SU-DHL-6 (cell line): Measurements from ENCODE around the gene MAGOH.

ENCODE experiments used
- H2AFZ ChIP-seq: fragments of 200-600 bp; sonication (generic); 2 replicates; pipeline ENCODE4 v1.6.1; 2014; ENCODE audit warnings: low read depth, mild to moderate bottlenecking, moderate library complexity, mixed read lengths, antibody characterized with exemption, low read length; ENCODE audit not compliant: severe bottlenecking
- H3F3A ChIP-seq: fragments of 200-600 bp; shearing (Covaris generic); 2 replicates; pipeline ENCODE4 v1.6.0; 2016; ENCODE audit warnings: antibody characterized with exemption, mild to moderate bottlenecking; ENCODE audit not compliant: insufficient read depth
- H3K27ac ChIP-seq: fragments of 200-600 bp; sonication (generic); 2 replicates; pipeline ENCODE4 v1.5.1; 2016; ENCODE audit warnings: low read depth, mild to moderate bottlenecking, low read length, moderate library complexity, mixed read lengths
- H3K27me3 ChIP-seq: fragments of 200-600 bp; sonication (generic), shearing (Covaris generic); 2 replicates; pipeline ENCODE4 v1.6.0; 2014; ENCODE audit warnings: mild to moderate bottlenecking, low read length
- H3K36me3 ChIP-seq: fragments of 200-600 bp; sonication (generic); 2 replicates; pipeline ENCODE4 v1.6.1; 2014; ENCODE audit warnings: mild to moderate bottlenecking, low read length, mixed read lengths
- H3K4me2 ChIP-seq: fragments of 300-600, 200-600 bp; shearing (Covaris generic), sonication (generic); 2 replicates; pipeline ENCODE4 v1.6.0; 2014; ENCODE audit warnings: low read length, low read depth, mild to moderate bottlenecking; ENCODE audit not compliant: poor library complexity, severe bottlenecking
- H3K4me3 ChIP-seq: fragments of 200-600 bp; sonication (generic); 2 replicates; pipeline ENCODE4 v1.5.1; 2014; ENCODE audit warnings: antibody characterized with exemption, low read length, mild to moderate bottlenecking, mixed read lengths; ENCODE audit not compliant: insufficient read depth, poor library complexity, severe bottlenecking
- H3K79me2 ChIP-seq: fragments of 200-600 bp; sonication (generic); 2 replicates; pipeline ENCODE4 v1.6.1; 2014; ENCODE audit warnings: mild to moderate bottlenecking, low read length, moderate library complexity; ENCODE audit not compliant: insufficient read depth
- H3K9ac ChIP-seq: fragments of 200-600 bp; sonication (generic); 2 replicates; pipeline ENCODE4 v1.7.0; 2014; ENCODE audit warnings: mild to moderate bottlenecking, low read length
- H3K9me2 ChIP-seq: fragments of 200-600 bp; sonication (generic); replicated peaks from 2 replicates; pipeline ENCODE4 v1.6.1; 2014; ENCODE audit warnings: low read length; ENCODE audit not compliant: insufficient read depth
- H3K9me3 ChIP-seq: fragments of 200-600 bp; sonication (generic); 2 replicates; pipeline ENCODE4 v1.6.1; 2014; ENCODE audit warnings: low read length, mixed read lengths; ENCODE audit not compliant: insufficient read depth
- H4K20me1 ChIP-seq: fragments of 200-600 bp; sonication (generic); 2 replicates; pipeline ENCODE4 v1.6.1; 2014; ENCODE audit warnings: low read depth, mild to moderate bottlenecking, antibody characterized with exemption, low read length, moderate library complexity, mixed read lengths
- EZH2phosphoT487 ChIP-seq: fragments of 200-600 bp; sonication (generic), shearing (Covaris generic); conservative IDR thresholded peaks from 2 replicates; pipeline ENCODE4 v1.6.1; 2018; ENCODE audit warnings: mild to moderate bottlenecking, antibody characterized with exemption, low read length, moderate library complexity, mixed read lengths
- TF ChIP-seq, protein P1 (sequence below): fragments of 200-600 bp; sonication (generic); IDR thresholded peaks from one replicate; pipeline ENCODE4 v1.5.1; 2017; ENCODE audit warnings: antibody characterized with exemption, mild to moderate bottlenecking, low read length, moderate library complexity; ENCODE audit not compliant: insufficient read depth, poor library complexity, severe bottlenecking

Gene MAGOH

GRCh38 chr1:53238197-53239155 lies at the start of gene MAGOH:
Gene MAGOH, minus strand, starts transcription at chr1:53238518. Its CDS starts 70 bp downstream, at chr1:53238448.
- Histone ChIP-seq H3K36me3 (peaks cover 7% of the 10 kb centered on the region; the same call in 1 of the 2 replicates), H3K9me3 (no peaks in the 10 kb centered on the region), H3K9me2 (no peaks in the 10 kb centered on the region), H4K20me1 (no peaks in the 10 kb centered on the region; the same call in 1 of the 2 replicates), H3K27me3 (no peaks in the 10 kb centered on the region), H3K4me2 (peak within 1 kb of the TSS; percentile 97), H2AFZ (peak within 1 kb of the TSS; percentile 78), H3K4me3 (peak within 1 kb of the TSS; percentile 95), H3K27ac (0 out of 2 replicates have a peak within 1 kb of the TSS, but pooled peaks have one; percentile 20), H3F3A (peaks cover 23% of the 10 kb centered on the region), H3K79me2 (peaks cover 34% of the 10 kb centered on the region), H3K9ac (peak within 1 kb of the TSS; percentile 85)
- no peak for TF ChIP-seq EZH2phosphoT487
- TF ChIP-seq, protein P1, sequence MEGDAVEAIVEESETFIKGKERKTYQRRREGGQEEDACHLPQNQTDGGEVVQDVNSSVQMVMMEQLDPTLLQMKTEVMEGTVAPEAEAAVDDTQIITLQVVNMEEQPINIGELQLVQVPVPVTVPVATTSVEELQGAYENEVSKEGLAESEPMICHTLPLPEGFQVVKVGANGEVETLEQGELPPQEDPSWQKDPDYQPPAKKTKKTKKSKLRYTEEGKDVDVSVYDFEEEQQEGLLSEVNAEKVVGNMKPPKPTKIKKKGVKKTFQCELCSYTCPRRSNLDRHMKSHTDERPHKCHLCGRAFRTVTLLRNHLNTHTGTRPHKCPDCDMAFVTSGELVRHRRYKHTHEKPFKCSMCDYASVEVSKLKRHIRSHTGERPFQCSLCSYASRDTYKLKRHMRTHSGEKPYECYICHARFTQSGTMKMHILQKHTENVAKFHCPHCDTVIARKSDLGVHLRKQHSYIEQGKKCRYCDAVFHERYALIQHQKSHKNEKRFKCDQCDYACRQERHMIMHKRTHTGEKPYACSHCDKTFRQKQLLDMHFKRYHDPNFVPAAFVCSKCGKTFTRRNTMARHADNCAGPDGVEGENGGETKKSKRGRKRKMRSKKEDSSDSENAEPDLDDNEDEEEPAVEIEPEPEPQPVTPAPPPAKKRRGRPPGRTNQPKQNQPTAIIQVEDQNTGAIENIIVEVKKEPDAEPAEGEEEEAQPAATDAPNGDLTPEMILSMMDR: no peak

- no peaks in the 10 kb centered on the region for H3K79me2 ChIP-seq
- no peaks in the 10 kb centered on the region for H3K9me2 ChIP-seq
- H3K27ac ChIP-seq: no peak overlapping the region
- no peak overlapping the region for H3K4me2 ChIP-seq
- TF ChIP-seq, protein P1: no peak
- TF ChIP-seq EZH2phosphoT487: no peak
- no peak overlapping the region for H3K9ac ChIP-seq
- no peaks in the 10 kb centered on the region for H3F3A ChIP-seq
- H2AFZ ChIP-seq: no peak overlapping the region
- no peak overlapping the region for H3K4me3 ChIP-seq
- H3K36me3 ChIP-seq: peaks cover 8% of the 10 kb centered on the region; the same call in 1 of the 2 replicates
- H3K27me3 ChIP-seq: no peaks in the 10 kb centered on the region
- H3K9me3 ChIP-seq: no peaks in the 10 kb centered on the region
- no peaks in the 10 kb centered on the region; the same call in 1 of the 2 replicates for H4K20me1 ChIP-seq
Measured at GRCh38 chr1:53286955-53287354, 48.6 kb upstream of the MAGOH start.

DNA sequence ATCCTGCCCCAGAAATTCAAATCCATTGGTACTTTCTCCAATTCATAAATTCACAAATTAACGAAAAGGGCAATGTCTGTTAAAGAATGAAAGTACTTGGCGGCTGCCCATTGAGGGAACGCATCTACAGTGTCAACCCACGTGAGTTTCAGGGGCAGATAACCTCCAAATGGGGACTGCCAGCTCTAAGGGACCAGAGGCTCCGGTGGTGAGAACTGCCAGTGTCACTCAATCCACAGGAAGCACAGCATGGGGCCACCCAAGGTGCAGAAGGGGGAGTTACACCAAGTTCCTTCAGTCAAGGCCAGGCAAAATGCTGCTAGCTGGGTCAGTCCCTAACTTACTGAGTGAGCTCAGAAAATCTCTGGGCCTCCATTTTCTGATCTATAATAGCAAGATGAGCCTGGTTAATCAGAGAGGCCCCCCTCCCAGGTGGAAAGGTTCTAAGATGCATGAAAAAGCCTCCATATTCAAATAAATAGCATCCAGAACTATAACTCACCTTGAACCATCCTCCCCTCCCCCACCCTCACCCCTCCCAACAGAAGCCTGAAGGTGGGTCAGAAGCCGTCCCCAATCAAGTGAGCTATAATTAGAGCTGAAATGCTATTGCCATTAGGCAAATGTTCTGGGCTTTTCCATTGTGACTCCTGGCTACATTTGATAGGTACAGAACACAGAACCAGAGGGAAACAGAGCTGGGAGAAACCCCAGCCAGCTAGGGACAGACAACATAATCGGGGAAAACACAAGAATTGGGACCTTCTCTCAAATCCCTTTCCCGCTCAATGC lies 47.8 kb upstream of the MAGOH start:
- Histone ChIP-seq H3K79me2 (no peaks in the 10 kb centered on the region), H2AFZ (no peak overlapping the region), H4K20me1 (no peaks in the 10 kb centered on the region), H3K9me2 (no peaks in the 10 kb centered on the region), H3K4me2 (no peak overlapping the region), H3K4me3 (no peak overlapping the region), H3F3A (no peaks in the 10 kb centered on the region), H3K9ac (no peak overlapping the region), H3K36me3 (peaks cover 8% of the 10 kb centered on the region; the same call in 1 of the 2 replicates), H3K27me3 (no peaks in the 10 kb centered on the region), H3K9me3 (no peaks in the 10 kb centered on the region), H3K27ac (no peak overlapping the region)
- TF ChIP-seq EZH2phosphoT487: no peak
- TF ChIP-seq, protein P1: no peak
